ENCODE results near the gene QDPR.

The QDPR gene

GRCh38 chr4:17504081-17504480 lies 7.8 kb downstream of the QDPR start:
- no peak for TF ChIP-seq ZFX (IDR thresholded peaks at IDR 0.05; ENCODE audit: borderline replicate concordance)
- no peak for TF ChIP-seq CTCF (IDR thresholded peaks at IDR 0.05)
- no peak overlapping the region for H3K27ac ChIP-seq

GRCh38 chr4:17502756-17503155 lies 9.1 kb downstream of the QDPR start:
- no peak overlapping the region for H3K27ac ChIP-seq

GRCh38 chr4:17500574-17500973 lies 11.3 kb downstream of the QDPR start:
- H3K27ac ChIP-seq: no peak overlapping the region

More at GRCh38 chr4:17502756-17503155, 9.1 kb downstream of the QDPR start:
- TF ChIP-seq CTCF (IDR thresholded peaks at IDR 0.05): no peak
- no peak for TF ChIP-seq ZFX (IDR thresholded peaks at IDR 0.05; ENCODE audit: borderline replicate concordance)

GRCh38 chr4:17497890-17498523 lies 13.9 kb downstream of the QDPR start:
- TF ChIP-seq CTCF (IDR thresholded peaks at IDR 0.05) (no peak), ZFX (IDR thresholded peaks at IDR 0.05; ENCODE audit: borderline replicate concordance) (no peak)
- H3K27ac ChIP-seq: no peak overlapping the region

More at GRCh38 chr4:17500574-17500973, 11.3 kb downstream of the QDPR start:
- no peak for TF ChIP-seq CTCF (IDR thresholded peaks at IDR 0.05)
- no peak for TF ChIP-seq ZFX (IDR thresholded peaks at IDR 0.05; ENCODE audit: borderline replicate concordance)

- TF ChIP-seq ZFX (IDR thresholded peaks at IDR 0.05; ENCODE audit: borderline replicate concordance) (no peak), CTCF (IDR thresholded peaks at IDR 0.05) (no peak)
- H3K27ac ChIP-seq: no peak overlapping the region
These were observed 17.4 kb downstream of the QDPR start for GRCh38 chr4:17494258-17495190.

GRCh38 chr4:17493619-17494018 lies 18.3 kb downstream of the QDPR start:
- TF ChIP-seq ZFX (IDR thresholded peaks at IDR 0.05; ENCODE audit: borderline replicate concordance) (no peak), CTCF (IDR thresholded peaks at IDR 0.05) (no peak)
- H3K27ac ChIP-seq: no peak overlapping the region

- TF ChIP-seq CTCF (IDR thresholded peaks at IDR 0.05): no peak
- no peak for TF ChIP-seq ZFX (IDR thresholded peaks at IDR 0.05; ENCODE audit: borderline replicate concordance)
- H3K27ac ChIP-seq: no peak overlapping the region
These were observed 19.0 kb downstream of the QDPR start for GRCh38 chr4:17492876-17493275.
